Measurements from ENCODE around the gene SEPTIN12. TPM values are rescaled to one million over a fixed set of nuclear protein-coding genes. Genes with fewer than 3 reads are reported as not detected.

SEPTIN12 gene
- total RNA-seq, 2 experiments from 2014 or later: not detected

DNA sequence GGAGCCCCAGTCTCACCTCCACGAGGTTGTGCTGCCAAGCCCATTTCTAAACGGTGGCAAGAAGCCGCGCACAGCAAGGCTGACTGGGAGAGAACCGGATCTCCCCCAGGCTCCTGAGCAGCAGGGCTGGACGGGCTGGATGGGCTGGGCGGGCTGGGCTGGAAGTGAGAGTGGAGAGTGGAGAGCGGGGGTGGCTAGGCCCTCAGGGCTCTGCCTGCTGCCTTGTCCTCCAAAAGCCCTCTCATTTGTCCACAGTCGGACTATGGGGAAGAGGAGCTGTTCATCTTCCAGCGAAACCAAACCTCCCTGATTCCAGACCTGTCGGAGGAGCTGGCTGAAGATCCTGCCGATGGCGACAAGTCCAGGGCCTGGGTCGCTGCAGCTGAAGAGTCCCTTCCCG, 50.6 kb downstream of the SEPTIN12 start:
- Mint-ChIP-seq H3K4me1 (ENCODE audit: low read depth) (peaks cover 26% of the 10 kb centered on the region), H3K9me3 (no peaks in the 10 kb centered on the region), H3K27me3 (no peaks in the 10 kb centered on the region), H3K4me3 (no peak overlapping the region), H3K27ac (no peak overlapping the region), H3K36me3 (ENCODE audit: low read depth) (peaks cover 6% of the 10 kb centered on the region)
- no peak for DNase-seq
- Histone ChIP-seq H3K27me3 (ENCODE audit: control insufficient read depth in 1 of 2, insufficient read depth in 2 of 2, low read length in 2 of 2) (no peaks in the 10 kb centered on the region), H3K36me3 (ENCODE audit: insufficient read depth, low read length) (no peaks in the 10 kb centered on the region), H3K4me1 (ENCODE audit: insufficient read depth, low read length) (peaks cover 21% of the 10 kb centered on the region), H3K27ac (ENCODE audit: low read depth in 1 of 2, low read length in 2 of 2) (no peak overlapping the region), H3K9me3 (ENCODE audit: control insufficient read depth in 1 of 2, insufficient read depth in 1 of 2, low read length in 2 of 2) (no peaks in the 10 kb centered on the region), H3K4me3 (ENCODE audit: low read length) (no peak overlapping the region)
- CTCF ChIA-PET: no interaction called here
- no peak for ATAC-seq (ENCODE audit: poor library complexity)
- TF ChIP-seq, protein P1, sequence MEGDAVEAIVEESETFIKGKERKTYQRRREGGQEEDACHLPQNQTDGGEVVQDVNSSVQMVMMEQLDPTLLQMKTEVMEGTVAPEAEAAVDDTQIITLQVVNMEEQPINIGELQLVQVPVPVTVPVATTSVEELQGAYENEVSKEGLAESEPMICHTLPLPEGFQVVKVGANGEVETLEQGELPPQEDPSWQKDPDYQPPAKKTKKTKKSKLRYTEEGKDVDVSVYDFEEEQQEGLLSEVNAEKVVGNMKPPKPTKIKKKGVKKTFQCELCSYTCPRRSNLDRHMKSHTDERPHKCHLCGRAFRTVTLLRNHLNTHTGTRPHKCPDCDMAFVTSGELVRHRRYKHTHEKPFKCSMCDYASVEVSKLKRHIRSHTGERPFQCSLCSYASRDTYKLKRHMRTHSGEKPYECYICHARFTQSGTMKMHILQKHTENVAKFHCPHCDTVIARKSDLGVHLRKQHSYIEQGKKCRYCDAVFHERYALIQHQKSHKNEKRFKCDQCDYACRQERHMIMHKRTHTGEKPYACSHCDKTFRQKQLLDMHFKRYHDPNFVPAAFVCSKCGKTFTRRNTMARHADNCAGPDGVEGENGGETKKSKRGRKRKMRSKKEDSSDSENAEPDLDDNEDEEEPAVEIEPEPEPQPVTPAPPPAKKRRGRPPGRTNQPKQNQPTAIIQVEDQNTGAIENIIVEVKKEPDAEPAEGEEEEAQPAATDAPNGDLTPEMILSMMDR (IDR thresholded peaks at IDR 0.05): no peak
- POLR2A ChIA-PET: no interaction called here
- intact Hi-C loops (cut with DNase I, micrococcal nuclease): loop anchor here in 1 of 2 experiments (10.0 kb wide), 3 partner anchors 217 to 337 kb away; partner anchors contain the start of genes ALG1, NAGPA and SEC14L5

DNA sequence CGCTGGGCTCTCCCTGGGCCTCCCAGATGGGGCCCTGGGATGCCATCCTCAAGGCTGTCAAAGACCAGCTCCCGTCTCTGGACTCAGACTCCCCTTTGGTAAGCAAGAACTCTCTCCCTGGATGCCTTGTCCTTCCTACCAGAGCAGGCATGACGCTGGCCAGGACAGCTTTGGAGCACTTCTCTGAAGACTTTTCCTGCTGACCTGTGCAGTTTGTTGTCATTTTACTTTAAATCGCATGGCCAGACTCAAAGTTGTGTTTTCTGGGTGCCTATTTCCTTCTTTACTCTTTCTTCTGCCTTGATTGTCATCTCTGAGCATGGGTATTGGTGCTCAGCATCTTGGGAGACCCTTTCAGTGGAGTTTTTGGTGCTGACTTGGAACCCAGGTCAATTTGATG, 51.6 kb downstream of the SEPTIN12 start:
- TF ChIP-seq, protein P1 (IDR thresholded peaks at IDR 0.05): no peak
- H3K9me3 Mint-ChIP-seq: no peaks in the 10 kb centered on the region
- H3K4me1 ChIP-seq (ENCODE audit: insufficient read depth, low read length): peaks cover 21% of the 10 kb centered on the region
- H3K4me3 Mint-ChIP-seq: no peak overlapping the region
- no peak overlapping the region for H3K27ac ChIP-seq (ENCODE audit: low read depth in 1 of 2, low read length in 2 of 2)
- intact Hi-C loops (cut with DNase I, micrococcal nuclease): loop anchor here in 1 of 2 experiments (10.0 kb wide), 3 partner anchors 218 to 338 kb away; partner anchors contain the start of genes ALG1, NAGPA and SEC14L5
- peaks cover 31% of the 10 kb centered on the region for H3K4me1 Mint-ChIP-seq (ENCODE audit: low read depth)
- H3K4me3 ChIP-seq (ENCODE audit: low read length): no peak overlapping the region
- peaks cover 6% of the 10 kb centered on the region for H3K36me3 Mint-ChIP-seq (ENCODE audit: low read depth)
- POLR2A ChIA-PET: no interaction called here
- H3K27ac Mint-ChIP-seq: peak overlapping the region; percentile 36
- ATAC-seq (ENCODE audit: poor library complexity): no peak
- no peaks in the 10 kb centered on the region for H3K27me3 Mint-ChIP-seq
- DNase-seq: no peak
- no peaks in the 10 kb centered on the region for H3K36me3 ChIP-seq (ENCODE audit: insufficient read depth, low read length)
- H3K27me3 ChIP-seq (ENCODE audit: control insufficient read depth in 1 of 2, insufficient read depth in 2 of 2, low read length in 2 of 2): no peaks in the 10 kb centered on the region
- CTCF ChIA-PET: no interaction called here
- no peaks in the 10 kb centered on the region for H3K9me3 ChIP-seq (ENCODE audit: control insufficient read depth in 1 of 2, insufficient read depth in 1 of 2, low read length in 2 of 2)

DNA sequence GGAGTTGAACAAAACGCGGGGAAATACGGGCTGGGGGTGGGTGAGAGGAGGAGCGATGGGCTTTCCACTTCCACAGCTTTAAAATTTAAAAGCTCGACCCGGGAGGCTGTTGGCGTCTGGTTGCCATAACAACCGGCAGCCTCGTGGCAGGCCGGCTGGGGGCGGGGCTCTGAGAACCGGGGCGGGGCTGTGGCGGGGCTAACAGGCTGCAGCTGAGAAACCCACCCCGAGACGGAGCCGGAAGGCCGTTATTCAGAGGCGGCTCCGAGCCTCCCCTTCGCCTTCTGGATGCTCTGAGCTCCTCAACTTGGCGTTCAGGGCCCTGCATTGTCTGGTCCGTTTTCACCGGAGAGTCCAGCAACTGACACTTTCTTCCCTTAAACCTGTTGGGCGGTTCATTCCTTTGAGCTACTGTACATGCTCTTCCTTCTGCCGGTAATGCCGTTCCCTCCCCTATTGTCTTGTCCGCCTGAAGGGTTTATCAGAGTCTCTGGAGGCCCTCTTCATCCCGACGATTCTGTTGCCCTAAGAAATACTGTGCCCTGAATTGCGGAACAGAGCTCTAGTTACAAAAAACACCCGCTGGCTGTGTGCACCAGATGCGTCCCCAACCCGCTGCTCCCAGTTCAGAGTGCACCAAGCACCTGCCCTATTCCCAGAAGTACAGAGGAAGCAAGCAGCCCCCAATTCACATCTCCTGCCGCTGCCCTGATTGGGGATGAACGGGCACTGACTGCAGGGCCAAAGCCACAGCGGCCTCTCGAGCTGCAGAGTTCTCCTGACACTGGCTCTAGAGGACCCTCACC, 53.2 kb downstream of the SEPTIN12 start:
- H3K4me1 Mint-ChIP-seq (ENCODE audit: low read depth): peaks cover 31% of the 10 kb centered on the region
- ATAC-seq (ENCODE audit: poor library complexity): peak; percentile 75
- H3K36me3 ChIP-seq (ENCODE audit: insufficient read depth, low read length): peaks cover 2% of the 10 kb centered on the region
- POLR2A ChIA-PET: interaction anchor here (0.6 to 3.0 kb wide), 26 partner anchors 10 to 481 kb away, joined by 3 to 61 read pairs (median 4); partner anchors contain the start of genes GLYR1, MGRN1, NAGPA and NUDT16L1
- H3K27me3 ChIP-seq (ENCODE audit: control insufficient read depth in 1 of 2, insufficient read depth in 2 of 2, low read length in 2 of 2): no peaks in the 10 kb centered on the region
- H3K27me3 Mint-ChIP-seq: no peaks in the 10 kb centered on the region
- TF ChIP-seq, protein P1 (IDR thresholded peaks at IDR 0.05): no peak
- intact Hi-C loops (cut with DNase I, micrococcal nuclease): loop anchor here (1.0 to 10.0 kb wide), 9 partner anchors 32 to 340 kb away; partner anchors contain the start of genes ROGDI (in 2 of the 2), ZNF500 (in 2 of the 2), ALG1 (in 1 of the 2) and GLYR1 (in 1 of the 2)
- H3K4me3 ChIP-seq (ENCODE audit: low read length): peak overlapping the region; percentile 99
- H3K36me3 Mint-ChIP-seq (ENCODE audit: low read depth): peaks cover 13% of the 10 kb centered on the region
- no peaks in the 10 kb centered on the region for H3K9me3 Mint-ChIP-seq
- peak overlapping the region; percentile 68 to 85 for H3K27ac ChIP-seq (ENCODE audit: low read depth in 1 of 2, low read length in 2 of 2)
- CTCF ChIA-PET: interaction anchor here (0.9 to 1.6 kb wide), 6 partner anchors 41 to 481 kb away, joined by 3 to 7 read pairs (median 4); partner anchors contain the start of genes CDIP1, MGRN1 and ROGDI
- DNase-seq: peak; percentile 88 to 98 (median 94)
- H3K4me3 Mint-ChIP-seq: peak overlapping the region; percentile 98
- peaks cover 21% of the 10 kb centered on the region for H3K4me1 ChIP-seq (ENCODE audit: insufficient read depth, low read length)
- peak overlapping the region; percentile 90 for H3K27ac Mint-ChIP-seq
- H3K9me3 ChIP-seq (ENCODE audit: control insufficient read depth in 1 of 2, insufficient read depth in 1 of 2, low read length in 2 of 2): no peaks in the 10 kb centered on the region
